GM18870 (cell line): ENCODE measurements around the gene UFSP1.

Experiments used
- ATAC-seq: cut with Tn5 transposase; IDR thresholded peaks from one replicate; pipeline ENCODE4 v1.9.1; 2021; ENCODE audit warnings: moderate library complexity; ENCODE audit not compliant: unreplicated experiment

Gene UFSP1

DNA sequence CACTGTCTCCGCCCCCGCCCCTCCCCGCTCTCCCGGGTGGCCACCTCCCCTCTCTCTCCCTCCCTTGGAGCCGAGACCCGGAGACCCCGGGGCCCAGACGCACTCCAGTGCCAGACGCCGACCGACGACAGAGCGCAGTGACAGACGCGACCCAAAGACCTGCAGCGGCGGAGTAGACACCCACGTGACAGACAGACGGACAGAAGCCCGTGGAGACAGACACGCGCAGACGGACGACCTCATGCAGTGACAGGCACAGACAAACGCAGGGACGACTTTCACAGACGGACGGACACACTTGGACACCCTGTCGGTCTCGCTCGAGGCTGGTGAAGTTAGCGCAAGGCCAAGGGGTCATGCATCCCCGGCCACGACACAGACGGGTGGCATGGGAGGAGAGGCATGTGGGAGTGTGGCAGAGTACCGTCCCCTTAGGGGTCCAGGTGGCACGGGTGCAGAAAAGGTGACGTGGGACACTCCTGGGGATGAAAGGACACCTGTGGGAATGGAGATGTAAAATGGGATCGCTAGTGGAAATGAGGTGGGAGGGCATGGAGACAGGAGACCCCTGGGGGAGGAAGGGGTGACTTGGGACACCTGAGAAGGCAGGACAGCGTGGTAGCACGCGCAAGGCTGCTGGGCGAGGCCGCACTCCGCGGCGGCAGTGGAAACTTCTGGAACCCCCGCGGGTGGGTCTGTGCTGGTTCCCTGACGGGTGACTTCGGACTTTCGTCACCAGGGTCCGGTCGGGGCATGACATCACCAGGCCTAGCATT, 6.6 kb upstream of the UFSP1 start:
- no peak for ATAC-seq

DNA sequence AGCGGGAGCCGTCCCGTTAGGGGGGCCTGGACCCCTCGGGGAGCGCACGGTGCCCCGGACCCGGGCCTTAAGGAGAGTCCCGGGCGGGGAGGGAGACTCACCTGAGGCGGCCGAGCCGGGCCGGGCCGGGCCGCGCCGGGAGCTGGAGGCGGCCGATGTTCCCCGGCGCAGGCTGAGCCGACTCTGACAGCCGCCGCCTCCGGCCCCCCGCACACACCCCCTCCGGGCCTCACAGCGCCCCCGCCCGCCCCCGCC, 6.1 kb upstream of the UFSP1 start, which contains the start of gene ACHE:
TSS of gene ACHE (minus strand) at position 188 of the 255 bp plus-strand sequence. CDS start 1,656 bp downstream, outside the sequence.
- no peak for ATAC-seq

DNA sequence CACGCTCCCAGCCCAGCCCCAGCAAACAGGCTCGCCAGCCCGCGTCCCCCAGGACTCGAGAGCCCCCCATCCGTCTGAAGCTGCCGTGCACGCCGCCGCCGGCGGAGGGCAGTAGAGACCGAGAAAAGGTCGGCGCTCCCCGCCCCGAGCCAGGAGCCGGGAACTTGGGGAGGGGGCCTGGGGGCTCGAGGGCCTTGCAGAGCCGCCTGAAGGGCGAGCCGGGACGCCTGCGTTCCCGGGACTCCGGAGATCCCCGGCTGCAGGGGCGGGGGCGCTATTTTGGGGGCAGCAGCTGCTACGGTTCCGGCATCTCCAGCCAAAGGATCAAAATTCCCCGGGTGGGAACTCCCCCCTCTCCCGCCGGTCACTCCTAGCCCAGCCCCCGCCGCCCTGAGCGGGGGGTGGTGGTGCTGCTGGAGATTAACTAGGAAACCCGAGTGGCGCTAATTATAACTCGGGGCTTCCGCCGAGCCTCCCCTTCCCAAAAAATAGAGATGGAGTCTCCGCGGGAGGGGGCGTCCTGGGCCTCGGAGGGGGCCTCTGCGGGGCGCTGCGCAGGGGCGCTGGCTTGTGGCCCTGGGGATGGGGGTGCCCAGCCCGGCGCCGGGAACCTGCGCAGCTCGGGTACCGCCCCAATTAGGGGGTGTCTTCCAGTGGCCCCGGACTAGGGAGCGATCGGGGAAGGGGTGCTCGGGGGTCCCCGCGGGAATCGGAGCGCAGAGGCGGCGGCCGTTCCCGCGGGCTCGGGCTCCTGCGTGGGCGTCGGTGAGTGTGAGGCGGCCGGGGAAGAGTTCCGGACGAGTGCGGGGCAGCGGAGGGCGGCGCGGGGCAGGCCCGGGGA, 5.6 kb upstream of the UFSP1 start:
- ATAC-seq: no peak

GRCh38 chr7:100893910-100894721, 4.6 kb upstream of the UFSP1 start:
- no peak for ATAC-seq

DNA sequence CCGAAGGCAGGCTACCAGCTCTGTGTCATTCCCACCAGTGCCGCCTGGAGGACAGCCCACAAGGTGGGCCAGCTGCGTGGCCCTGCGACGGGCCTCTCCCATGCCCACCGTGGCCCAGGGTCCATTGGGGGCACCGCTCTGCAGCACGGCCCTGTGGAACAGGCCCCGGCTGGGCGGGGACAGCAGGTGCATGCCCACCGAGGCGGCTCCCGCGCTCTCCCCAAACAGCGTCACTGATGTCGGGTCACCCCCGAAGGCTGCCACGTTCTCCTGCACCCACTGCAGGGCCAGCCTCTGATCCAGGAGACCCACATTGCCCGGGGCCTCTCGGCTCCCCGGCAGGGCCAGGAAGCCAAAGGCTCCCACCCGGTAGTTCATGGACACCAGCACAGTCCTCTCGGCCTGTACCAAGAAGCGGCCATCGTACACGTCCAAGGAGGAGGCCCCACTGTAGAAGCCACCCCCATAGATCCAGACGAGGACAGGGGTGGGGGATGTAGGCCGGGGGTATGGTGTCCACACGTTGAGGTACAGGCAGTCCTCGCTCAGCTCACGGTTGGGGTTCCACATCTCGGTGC, 3.9 kb upstream of the UFSP1 start:
- no peak for ATAC-seq

GRCh38 chr7:100892364-100893317, 3.1 kb upstream of the UFSP1 start:
- no peak for ATAC-seq

- no peak for ATAC-seq
These were observed 2.2 kb upstream of the UFSP1 start for GRCh38 chr7:100891568-100892247.

DNA sequence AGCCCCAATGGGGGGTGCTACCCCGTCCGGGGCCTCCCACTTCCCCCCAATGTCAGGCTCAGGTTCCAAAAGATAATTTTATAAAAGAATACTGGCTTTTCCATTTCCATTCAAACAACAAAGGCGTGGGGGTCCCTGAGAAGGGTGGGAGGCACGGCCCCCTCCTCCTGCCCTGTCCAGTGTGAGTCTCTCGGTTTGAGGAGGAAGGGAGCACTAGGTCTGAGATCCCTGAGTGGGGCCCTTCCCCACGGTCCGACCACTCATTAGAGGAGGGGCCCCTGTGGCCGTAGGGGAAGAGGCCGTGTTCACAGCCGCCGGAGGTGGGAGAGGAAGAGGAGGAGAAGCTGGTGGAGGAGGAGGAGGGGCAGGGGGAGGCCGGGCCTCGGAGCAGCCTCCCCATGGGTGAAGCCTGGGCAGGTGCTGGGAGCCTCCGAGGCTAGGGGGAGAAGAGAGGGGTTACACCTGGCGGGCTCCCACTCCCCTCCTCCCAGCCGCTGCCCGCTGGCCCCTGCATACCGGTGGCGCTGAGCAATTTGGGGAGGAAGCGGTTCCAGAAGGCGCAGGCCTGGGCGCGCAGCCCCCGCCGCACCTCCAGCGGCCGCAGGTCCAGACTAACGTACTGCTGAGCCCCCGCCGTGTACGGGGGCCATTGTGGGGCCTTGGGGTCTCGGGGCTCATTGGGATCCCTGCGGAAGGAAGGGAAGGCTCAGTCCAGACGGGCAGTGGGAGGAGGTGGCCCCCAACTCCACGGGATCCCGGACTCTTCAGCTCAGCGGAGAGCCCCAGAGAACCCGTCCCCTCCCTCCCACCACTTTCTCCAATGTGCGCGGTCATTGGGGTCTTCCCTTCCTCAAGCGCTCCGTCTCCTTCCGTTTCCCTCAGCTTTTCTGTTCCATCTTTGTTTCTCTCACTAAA, 1.4 kb upstream of the UFSP1 start:
- no peak for ATAC-seq

- no peak for ATAC-seq
These were observed 1.1 kb downstream of the UFSP1 start for GRCh38 chr7:100888291-100888987.

DNA sequence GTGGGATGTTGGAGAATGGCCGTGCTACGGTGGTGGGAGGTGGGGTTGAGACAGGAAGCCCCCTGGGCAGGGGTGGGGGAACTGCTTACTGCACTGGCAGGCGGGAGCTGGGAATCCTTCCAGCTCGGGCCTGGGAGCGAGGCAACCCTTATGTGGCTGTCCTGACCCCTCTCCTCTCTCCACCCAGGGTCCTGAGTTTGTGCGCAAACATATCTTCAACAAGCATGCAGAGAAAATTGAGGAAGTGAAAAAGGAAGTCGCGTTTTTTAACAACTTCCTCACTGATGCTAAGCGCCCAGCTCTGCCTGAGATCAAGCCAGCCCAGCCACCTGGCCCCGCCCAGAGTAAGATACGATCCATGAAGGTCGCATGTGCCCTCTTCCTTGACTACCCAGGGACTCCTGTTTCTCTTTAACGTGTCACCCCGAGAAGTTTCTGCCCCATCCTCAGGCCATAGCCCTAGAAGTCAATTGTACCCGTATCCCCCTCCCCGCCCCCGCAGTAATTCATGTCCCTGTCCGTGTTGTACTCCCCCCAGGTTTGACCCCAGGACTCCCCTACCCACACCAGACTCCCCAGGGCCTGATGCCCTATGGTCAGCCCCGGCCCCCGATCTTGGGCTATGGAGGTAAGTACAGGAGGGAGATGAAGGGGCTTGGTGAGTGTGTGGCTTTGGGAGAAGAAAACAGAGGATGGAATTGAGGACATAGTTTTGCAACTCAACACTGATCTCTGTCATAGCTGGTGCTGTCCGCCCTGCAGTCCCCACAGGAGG, 1.8 kb downstream of the UFSP1 start:
- peak; percentile 42 for ATAC-seq

GRCh38 chr7:100886936-100887515, 2.5 kb downstream of the UFSP1 start:
- ATAC-seq: no peak

- ATAC-seq: no peak
These were observed 3.2 kb downstream of the UFSP1 start for GRCh38 chr7:100886142-100886935.

- no peak for ATAC-seq
These were observed 3.9 kb downstream of the UFSP1 start for GRCh38 chr7:100885440-100886141.

DNA sequence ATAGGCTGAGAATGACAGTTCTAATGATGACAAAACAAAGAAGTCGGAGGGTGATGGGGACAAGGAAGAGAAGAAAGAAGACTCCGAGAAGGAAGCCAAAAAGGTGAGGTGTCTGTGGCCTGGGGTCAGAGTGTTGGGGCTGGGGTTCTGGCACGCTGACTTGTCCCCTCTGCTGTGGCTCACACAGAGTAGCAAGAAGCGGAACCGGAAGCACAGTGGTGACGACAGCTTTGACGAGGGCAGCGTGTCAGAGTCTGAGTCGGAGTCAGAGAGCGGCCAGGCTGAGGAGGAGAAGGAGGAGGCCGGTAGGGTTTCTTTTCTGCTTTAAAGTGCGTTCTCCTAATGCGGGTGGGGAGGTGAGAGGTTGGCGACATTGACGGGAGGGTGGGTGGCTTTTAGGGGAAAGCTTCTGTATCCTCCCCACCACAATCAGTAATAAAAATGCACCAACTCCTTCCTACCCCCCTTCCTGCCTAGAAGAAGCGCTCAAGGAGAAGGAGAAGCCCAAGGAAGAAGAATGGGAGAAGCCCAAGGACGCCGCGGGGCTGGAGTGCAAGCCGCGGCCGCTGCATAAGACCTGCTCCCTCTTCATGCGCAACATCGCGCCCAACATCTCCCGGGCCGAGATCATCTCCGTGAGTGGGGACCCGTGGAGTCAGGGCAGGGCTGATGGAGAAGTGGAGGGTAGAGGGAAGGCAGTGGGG, 4.6 kb downstream of the UFSP1 start:
- no peak for ATAC-seq
